Left lobe of liver (tissue), 2 donors: ENCODE results near the gene TNK1. TPM values are rescaled to one million over a fixed set of nuclear protein-coding genes. Genes with fewer than 3 reads are reported as not detected.

Experiments used
- ATAC-seq: fragments of 200-7000 bp; cut with Tn5 transposase; one replicate; pipeline ENCODE4 v1.9.1; 2020; ENCODE audit warnings: mild to moderate bottlenecking, moderate library complexity
- DNase-seq: peaks from one replicate; pipeline ENCODE4 v3.0.0-alpha.2; 2020; ENCODE audit warnings: low spot score
- total RNA-seq: library from RNA; stranded (reverse); gene quantifications from one replicate; pipeline ENCODE4 v1.2.1, GENCODE V29; 2021
- donor health status: DM: no; HTN: no; CAD: no; lungs with moderate emphysema.
- donor health status: DM: no; HTN: yes; CAD: no.

TNK1 gene
- total RNA-seq, 1 donor from 2014 or later: 5.2 TPM

DNA sequence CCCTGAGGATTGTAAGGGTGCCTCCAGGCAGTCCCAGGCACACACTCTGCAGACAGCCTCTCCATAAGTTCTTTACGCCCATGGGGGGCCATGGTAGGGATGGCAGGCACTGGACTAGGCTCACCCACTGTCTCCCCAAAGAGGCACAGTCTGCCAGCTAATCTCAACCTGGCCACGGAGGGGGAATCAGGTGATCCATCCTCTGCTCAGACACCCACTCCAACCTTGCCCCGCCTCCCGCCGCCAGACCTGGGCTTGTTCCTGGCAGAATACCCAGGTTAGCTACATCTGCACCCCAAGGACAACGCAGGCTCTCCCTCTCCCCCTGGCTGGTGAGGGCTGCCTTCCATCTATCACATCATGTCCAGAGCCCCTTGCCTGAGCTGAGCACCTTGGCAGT, 28.0 kb downstream of the TNK1 start:
- no peak for DNase-seq
- ATAC-seq: no peak

GRCh38 chr17:7409716-7410115, 28.8 kb downstream of the TNK1 start:
- DNase-seq (no peak), ATAC-seq (no peak)

DNA sequence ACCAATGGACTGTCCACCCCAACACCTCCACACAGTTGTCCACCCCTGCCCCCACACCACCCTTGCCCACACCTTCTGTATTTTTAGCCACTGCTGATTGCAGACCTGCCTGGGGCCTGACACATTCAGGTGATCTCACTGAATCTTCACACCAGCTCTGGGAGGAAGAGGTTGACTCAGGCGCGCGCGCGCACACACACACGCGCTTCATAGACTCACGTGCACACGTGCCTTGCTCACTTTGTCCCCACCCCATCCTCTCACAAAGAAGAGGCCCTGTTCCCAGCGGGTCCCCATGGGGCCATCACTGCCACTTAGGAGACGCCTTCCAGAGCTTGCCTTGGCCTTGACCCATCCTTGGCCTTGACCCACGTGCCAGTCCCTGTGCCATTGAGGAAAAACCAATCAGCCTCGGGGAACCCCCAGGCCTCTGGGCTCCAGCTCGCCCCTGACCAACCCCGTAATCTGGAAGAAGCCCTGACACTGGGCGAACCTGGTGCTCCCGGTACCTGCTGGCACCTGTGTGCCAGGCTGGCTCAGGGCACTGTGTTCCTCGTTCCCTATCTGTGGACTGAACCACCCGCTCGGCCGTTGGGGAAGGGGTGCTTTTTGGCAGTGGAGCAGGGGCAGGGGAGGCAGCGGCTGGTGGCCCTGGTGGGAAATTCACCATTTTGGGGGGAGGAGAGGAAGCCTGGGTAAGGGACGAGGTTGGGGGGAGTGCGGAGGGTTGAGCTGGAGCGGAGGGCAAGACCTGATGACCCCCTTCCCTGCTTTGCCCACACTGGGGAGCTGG, 29.9 kb downstream of the TNK1 start:
- DNase-seq: no peak
- ATAC-seq: no peak

GRCh38 chr17:7411427-7411750, 30.5 kb downstream of the TNK1 start:
- ATAC-seq (no peak), DNase-seq (no peak)

GRCh38 chr17:7413346-7413985, 32.6 kb downstream of the TNK1 start:
- DNase-seq (no peak), ATAC-seq (no peak)

DNA sequence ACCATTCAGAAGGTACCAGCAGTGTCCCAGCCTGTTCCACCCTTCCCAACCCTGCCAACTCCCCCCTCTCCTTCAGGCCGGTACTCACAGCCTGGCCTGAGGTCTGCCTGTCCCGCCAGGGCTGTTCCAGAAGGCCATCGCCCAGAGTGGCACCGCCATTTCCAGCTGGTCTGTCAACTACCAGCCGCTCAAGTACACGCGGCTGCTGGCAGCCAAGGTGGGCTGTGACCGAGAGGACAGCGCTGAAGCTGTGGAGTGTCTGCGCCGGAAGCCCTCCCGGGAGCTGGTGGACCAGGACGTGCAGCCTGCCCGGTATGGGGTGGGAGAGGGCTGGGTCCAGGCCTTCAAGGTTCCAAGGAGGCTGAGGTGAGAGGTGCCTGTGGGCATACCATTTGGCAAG, 33.9 kb downstream of the TNK1 start:
- ATAC-seq (no peak), DNase-seq (no peak)

DNA sequence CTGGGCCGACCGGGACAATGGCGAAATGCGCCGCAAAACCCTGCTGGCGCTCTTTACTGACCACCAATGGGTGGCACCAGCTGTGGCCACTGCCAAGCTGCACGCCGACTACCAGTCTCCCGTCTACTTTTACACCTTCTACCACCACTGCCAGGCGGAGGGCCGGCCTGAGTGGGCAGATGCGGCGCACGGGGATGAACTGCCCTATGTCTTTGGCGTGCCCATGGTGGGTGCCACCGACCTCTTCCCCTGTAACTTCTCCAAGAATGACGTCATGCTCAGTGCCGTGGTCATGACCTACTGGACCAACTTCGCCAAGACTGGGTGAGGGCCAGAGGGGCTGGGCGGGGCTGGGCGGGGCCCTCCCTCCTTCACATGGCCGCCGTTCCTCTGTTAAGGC, 34.9 kb downstream of the TNK1 start:
- ATAC-seq (no peak), DNase-seq (no peak)

- DNase-seq: no peak
- ATAC-seq: no peak
Measured at GRCh38 chr17:7416323-7416722, 35.4 kb downstream of the TNK1 start.

DNA sequence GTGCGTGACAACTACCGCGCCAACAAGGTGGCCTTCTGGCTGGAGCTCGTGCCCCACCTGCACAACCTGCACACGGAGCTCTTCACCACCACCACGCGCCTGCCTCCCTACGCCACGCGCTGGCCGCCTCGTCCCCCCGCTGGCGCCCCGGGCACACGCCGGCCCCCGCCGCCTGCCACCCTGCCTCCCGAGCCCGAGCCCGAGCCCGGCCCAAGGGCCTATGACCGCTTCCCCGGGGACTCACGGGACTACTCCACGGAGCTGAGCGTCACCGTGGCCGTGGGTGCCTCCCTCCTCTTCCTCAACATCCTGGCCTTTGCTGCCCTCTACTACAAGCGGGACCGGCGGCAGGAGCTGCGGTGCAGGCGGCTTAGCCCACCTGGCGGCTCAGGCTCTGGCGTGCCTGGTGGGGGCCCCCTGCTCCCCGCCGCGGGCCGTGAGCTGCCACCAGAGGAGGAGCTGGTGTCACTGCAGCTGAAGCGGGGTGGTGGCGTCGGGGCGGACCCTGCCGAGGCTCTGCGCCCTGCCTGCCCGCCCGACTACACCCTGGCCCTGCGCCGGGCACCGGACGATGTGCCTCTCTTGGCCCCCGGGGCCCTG, 36.3 kb downstream of the TNK1 start:
- no peak for ATAC-seq

DNA sequence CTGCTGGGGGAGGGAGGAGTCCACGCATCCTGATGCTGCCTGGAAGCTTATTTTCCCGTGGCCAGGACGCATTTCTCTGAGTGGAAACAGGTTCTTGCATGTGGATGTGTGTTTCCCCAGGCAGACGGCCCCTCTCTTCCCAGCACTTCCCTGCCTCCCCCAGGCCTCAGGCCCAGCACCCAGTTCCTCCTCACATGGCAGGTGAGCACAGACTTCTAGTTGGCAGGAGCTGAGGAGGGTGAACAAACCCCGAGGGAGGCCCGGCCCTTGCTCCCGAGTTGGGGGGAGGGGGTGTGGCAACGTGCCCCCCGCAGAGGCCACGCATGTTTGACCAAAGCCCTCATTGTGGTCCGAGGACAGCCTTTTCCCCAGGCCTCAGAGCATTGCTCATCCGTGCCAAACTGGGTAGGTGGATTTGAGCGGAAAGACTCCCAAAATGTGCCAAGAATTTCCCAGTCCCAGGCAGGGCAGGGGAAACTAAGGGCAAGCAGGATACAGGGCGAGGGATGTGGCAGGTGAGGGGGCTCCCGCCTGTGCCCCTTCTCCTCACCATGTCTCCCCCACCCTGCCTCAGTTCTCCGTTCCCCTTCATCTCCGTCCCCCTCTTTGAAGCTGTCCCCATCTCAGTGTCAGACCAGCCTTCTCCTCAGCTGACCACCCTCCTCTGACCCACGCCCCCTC, 37.7 kb downstream of the TNK1 start:
- DNase-seq: no peak
- ATAC-seq: no peak

More for the DNA sequence above, 36.3 kb downstream of the TNK1 start:
- DNase-seq: no peak

DNA sequence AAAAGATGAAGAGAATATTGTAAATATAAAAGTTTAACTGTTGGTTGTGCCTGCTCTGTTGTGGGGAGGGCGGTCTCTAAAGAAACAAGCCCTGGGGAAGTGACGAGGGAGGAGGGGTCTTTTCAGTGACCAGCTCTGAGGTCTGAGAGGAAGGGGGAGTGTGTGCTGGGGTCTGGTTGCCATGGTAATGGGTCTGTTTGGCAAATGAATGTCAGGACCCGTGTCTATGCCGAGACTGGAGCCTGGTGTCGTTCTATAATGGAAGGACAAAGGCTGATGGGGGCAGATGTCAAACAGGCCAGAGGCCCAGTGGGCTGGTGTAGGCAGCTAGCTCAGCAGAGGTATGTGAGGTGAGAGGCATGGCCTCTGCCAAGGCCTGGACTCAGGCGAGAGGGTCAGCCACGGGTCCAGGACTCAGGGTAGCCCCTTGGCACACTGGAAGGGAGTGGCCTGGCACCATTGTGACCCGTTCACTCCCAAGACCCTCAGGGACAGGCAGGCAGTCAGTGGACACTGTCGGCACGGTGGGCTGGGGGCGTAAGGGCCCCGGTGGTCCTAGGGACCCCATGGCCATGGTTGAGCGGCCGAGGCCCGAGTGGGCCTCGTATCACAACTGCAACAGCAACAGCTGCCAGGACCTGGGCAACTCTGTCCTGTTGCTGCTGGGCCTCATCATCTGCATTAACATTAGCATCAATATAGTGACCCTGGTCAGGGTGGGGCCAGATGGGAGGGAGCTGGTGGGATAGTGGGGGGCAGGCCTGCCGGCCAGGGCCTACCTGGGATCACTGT, 39.1 kb downstream of the TNK1 start, which contains the start of gene SPEM1:
SPEM1 (plus strand) TSS at position 506 of the 792 bp plus-strand sequence; CDS start at position 567, 61 bp downstream.
- ATAC-seq (no peak), DNase-seq (no peak)

- ATAC-seq: no peak
- no peak for DNase-seq
Measured at GRCh38 chr17:7421186-7421585, 40.3 kb downstream of the TNK1 start.

DNA sequence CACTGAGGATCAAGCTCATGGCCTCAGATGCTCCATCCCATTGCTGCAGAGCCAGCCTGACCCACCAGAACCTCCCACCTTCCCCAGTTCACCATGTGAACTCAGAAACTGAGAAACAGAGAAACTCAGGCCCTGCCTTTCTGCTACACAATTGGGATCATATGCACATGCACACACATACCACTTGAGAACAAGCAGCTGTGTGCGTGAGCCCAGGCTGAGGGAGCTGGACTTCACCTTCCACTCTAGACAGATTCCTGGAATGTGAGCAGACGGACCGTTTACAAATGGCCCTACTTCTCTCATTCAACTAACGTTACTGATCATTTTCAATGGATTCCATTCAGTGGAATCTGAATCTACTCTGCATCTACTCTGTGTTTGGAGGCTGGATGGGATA, 42.8 kb downstream of the TNK1 start:
- no peak for DNase-seq
- ATAC-seq: no peak

GRCh38 chr17:7425316-7425715, 44.4 kb downstream of the TNK1 start, which contains the start of gene SPEM2:
Gene SPEM2 (plus strand): TSS chr17:7425616. CDS start chr17:7425689, 73 bp downstream.
- no peak for DNase-seq

DNA sequence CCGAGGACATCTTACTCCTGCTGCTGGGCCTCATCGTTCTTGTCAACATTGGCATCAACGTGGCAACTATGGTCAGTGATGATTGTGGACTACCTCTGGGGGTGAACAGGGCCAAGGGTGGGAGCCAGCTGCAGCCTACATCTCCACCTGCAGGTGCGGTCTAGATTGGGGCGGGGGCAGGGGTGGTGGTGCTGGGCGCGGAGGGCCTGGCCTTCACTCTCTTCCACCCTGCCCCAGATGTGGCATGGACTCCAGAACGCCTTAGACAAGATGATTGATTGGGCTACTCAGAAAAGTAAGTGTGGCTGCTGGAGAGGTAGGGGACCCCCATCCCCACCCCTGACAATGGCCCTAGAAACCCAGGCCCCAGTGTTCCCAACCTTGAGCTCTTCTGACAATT, 44.9 kb downstream of the TNK1 start:
- DNase-seq (no peak), ATAC-seq (no peak)

More at GRCh38 chr17:7425316-7425715, 44.4 kb downstream of the TNK1 start, which contains the start of gene SPEM2:
- no peak for ATAC-seq

DNA sequence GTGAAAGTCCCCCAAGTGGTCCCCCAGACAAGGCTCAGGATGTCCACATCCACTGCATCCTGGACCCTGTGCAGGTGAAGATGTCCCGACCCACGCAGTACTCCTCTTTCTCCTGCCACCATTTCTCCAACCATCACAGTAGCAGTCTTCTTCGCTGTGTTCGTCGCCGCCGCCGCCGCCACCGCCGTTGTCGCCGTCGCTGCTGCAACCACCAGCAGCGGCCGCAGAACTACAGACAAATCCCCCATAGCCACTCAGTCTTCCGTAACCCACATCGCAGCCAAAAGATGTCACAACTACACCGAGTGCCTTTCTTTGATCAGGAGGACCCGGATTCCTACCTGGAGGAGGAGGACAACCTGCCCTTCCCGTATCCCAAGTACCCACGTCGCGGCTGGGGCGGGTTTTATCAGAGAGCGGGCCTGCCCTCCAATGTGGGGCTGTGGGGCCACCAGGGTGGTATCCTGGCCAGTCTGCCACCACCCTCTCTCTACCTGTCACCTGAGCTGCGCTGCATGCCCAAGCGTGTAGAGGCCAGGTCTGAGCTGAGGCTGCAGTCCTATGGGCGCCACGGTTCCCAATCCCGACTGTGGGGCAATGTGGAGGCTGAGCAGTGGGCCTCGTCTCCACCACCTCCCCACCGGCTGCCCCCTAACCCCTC, 45.4 kb downstream of the TNK1 start:
- DNase-seq: no peak
- no peak for ATAC-seq

GRCh38 chr17:7426896-7427489, 46.1 kb downstream of the TNK1 start:
- DNase-seq (no peak), ATAC-seq (no peak)

DNA sequence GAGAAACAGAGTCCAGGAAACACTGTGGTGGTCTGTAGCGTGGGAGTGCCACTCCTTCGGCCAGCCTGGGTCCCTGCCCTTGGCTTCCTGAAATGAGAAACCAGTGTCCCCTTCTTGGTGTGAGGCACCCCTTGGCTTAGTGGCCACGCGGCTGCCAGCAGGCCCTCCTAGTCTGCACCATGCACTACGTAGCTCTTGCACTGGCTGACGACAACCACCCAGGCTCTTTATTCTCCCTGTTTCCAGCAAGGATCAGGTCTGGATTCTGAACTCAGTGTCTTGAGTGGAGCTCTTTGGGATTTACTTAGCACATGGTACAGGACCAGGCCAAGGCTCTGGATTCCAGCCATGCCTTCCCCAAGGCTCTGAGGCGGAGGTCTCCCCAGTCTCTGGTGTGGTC, 46.7 kb downstream of the TNK1 start:
- DNase-seq (no peak), ATAC-seq (no peak)

- ATAC-seq (no peak), DNase-seq (no peak)
Measured at GRCh38 chr17:7428557-7428956, 47.7 kb downstream of the TNK1 start, which contains the start of gene SPEM3. Gene SPEM3 (plus strand): TSS chr17:7428857. CDS start chr17:7428903, 46 bp downstream.

DNA sequence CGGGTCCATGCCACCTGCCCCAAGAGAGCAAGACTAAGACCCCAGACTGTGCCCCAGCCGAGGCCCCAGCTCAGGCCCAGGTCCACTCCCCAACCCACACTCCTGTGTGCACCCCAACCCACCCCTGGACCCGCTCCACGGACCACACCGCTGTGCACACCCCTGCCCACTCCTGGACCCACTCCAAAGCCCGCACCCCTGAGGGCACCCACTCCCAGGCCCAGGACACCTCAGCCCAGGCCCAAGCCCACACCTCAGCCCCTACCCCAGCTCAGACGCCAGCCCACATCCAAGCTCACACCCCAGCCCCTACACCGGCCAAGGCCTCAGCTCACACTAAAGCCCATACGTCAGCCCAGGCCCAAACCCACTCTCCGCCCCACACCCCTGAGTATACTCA, 48.8 kb downstream of the TNK1 start:
- DNase-seq (no peak), ATAC-seq (no peak)
